Vagina (tissue), 2 donors: Measurements from ENCODE around the gene TLN1. TPM values are rescaled to one million over a fixed set of nuclear protein-coding genes. Genes with fewer than 3 reads are reported as not detected.

ENCODE experiments used
- DNase-seq, 2 donors: peaks; one replicate each; pipeline ENCODE4 v3.0.0-alpha.2; 2017; ENCODE audit errors: extremely low spot score in 2 of 2
- H3K27ac ChIP-seq: fragments of 200-600 bp; sonication (generic); one replicate; pipeline ENCODE4 v1.5.1; 2019
- H3K27me3 ChIP-seq: fragments of 200-600 bp; sonication (generic); one replicate; pipeline ENCODE4 v1.5.1; 2019
- H3K36me3 ChIP-seq, 2 donors: fragments of 200-600 bp; sonication (generic); one replicate each; pipeline ENCODE4 v1.5.1; 2017 to 2019
- H3K4me1 ChIP-seq: fragments of 200-600 bp; sonication (generic); one replicate; pipeline ENCODE4 v1.5.1; 2019
- H3K4me3 ChIP-seq, 2 donors: fragments of 200-600 bp; sonication (generic); 1 replicate in 1 of 2; 2 replicates in 1 of 2; pipeline ENCODE4 v1.5.1; 2016 to 2019
- H3K9me3 ChIP-seq: fragments of 200-600 bp; sonication (generic); one replicate; pipeline ENCODE4 v1.5.1; 2019
- POLR2A ChIP-seq, 2 donors: fragments of 450-650 bp; IDR thresholded peaks; one replicate each; pipeline ENCODE4 v1.6.1; 2017; ENCODE audit warnings: antibody characterized with exemption in 2 of 2, mild to moderate bottlenecking in 2 of 2, moderate library complexity in 2 of 2
- POLR2AphosphoS5 ChIP-seq, 2 donors: sonication (generic); formaldehyde crosslinking; IDR thresholded peaks; one replicate each; pipeline ENCODE4 v1.9.0; 2017; ENCODE audit warnings: antibody characterized with exemption in 2 of 2, mild to moderate bottlenecking in 2 of 2, low read depth in 1 of 2; ENCODE audit not compliant: insufficient read depth in 1 of 2
- intact Hi-C: fragments of 100-400 bp; cut with DNase I; formaldehyde crosslinking; loops from one replicate; pipeline ENCODE4 v1.15.1; 2023
- total RNA-seq: library from RNA; depleted of rRNA; stranded (reverse); fragments of >200 nt; gene quantifications from one replicate; pipeline ENCODE4 v1.2.3, GENCODE V29; 2016
- TF ChIP-seq, protein P1 (sequence below), 3 experiments: fragments of 450-650 bp in 2 of 3; fragments of 200-600 bp in 1 of 3; sonication (generic) in 1 of 3; IDR thresholded peaks; one replicate each; pipeline ENCODE4 v1.5.1; 2017 to 2019; ENCODE audit warnings: antibody characterized with exemption in 3 of 3, mild to moderate bottlenecking in 2 of 3, moderate library complexity in 2 of 3

TLN1 gene
- 268 TPM for total RNA-seq

GRCh38 chr9:35732185-35732799 is at the start of gene TLN1, which contains the start of gene CREB3:
TSS of gene TLN1 (minus strand) at chr9:35732195. CDS start at chr9:35725694, 6,501 bp downstream.
TSS of gene CREB3 (plus strand) at chr9:35732666. CDS start at chr9:35732773, 107 bp downstream.
- intact Hi-C loops, result loop anchor here (5.0 kb wide), 1 partner anchor 125 kb away; the partner anchor contains the start of gene TESK1
- Histone ChIP-seq H3K4me1 (peaks cover 54% of the 10 kb centered on the region), H3K36me3 (peaks cover 0 to 19% of the 10 kb centered on the region in 2 donors), H3K4me3 (peak within 1 kb of the TSS; percentile 84 to 92), H3K27ac (peak within 1 kb of the TSS; percentile 89), H3K27me3 (no peaks in the 10 kb centered on the region), H3K9me3 (no peaks in the 10 kb centered on the region)
- TF ChIP-seq, protein P1, sequence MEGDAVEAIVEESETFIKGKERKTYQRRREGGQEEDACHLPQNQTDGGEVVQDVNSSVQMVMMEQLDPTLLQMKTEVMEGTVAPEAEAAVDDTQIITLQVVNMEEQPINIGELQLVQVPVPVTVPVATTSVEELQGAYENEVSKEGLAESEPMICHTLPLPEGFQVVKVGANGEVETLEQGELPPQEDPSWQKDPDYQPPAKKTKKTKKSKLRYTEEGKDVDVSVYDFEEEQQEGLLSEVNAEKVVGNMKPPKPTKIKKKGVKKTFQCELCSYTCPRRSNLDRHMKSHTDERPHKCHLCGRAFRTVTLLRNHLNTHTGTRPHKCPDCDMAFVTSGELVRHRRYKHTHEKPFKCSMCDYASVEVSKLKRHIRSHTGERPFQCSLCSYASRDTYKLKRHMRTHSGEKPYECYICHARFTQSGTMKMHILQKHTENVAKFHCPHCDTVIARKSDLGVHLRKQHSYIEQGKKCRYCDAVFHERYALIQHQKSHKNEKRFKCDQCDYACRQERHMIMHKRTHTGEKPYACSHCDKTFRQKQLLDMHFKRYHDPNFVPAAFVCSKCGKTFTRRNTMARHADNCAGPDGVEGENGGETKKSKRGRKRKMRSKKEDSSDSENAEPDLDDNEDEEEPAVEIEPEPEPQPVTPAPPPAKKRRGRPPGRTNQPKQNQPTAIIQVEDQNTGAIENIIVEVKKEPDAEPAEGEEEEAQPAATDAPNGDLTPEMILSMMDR (IDR thresholded peaks at IDR 0.05), result no peak
- peak; percentile 26 to 57 for TF ChIP-seq POLR2A (IDR thresholded peaks at IDR 0.05)
- TF ChIP-seq POLR2AphosphoS5 (IDR thresholded peaks at IDR 0.05; ENCODE audit: insufficient read depth in 1 of 2, low read depth in 1 of 2), result peak; percentile 97
- DNase-seq, result peak; percentile 98 to 99

DNA sequence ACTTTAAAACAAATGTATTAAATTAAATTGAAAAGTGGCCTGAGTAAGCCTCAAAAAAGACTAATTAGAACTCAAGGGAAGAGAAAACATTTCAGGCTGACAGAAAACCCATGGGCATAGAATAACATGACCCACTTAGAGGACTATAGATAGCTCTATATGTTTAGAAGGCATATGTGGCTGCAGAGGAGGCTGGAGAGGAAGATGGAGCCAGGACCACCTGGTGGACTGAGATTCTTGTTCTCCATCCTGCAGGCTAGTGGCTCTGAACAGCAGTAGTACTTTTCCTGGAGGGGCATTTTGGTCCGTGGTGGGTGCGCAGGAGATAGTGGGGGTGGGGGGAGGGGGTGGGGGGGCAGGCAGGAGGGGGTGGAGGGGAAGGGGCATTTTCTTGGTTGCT is 49.1 kb upstream of the TLN1 start:
- DNase-seq, result no peak
- no peak overlapping the region for H3K27ac ChIP-seq
- TF ChIP-seq, protein P1 (IDR thresholded peaks at IDR 0.05), result no peak
- TF ChIP-seq POLR2A (IDR thresholded peaks at IDR 0.05), result no peak
- TF ChIP-seq POLR2AphosphoS5 (IDR thresholded peaks at IDR 0.05; ENCODE audit: insufficient read depth in 1 of 2, low read depth in 1 of 2), result no peak
- no peaks in the 10 kb centered on the region for H3K27me3 ChIP-seq
- H3K4me3 ChIP-seq, result no peak overlapping the region
- intact Hi-C loops, result no loop called here
- no peaks in the 10 kb centered on the region for H3K9me3 ChIP-seq
- H3K4me1 ChIP-seq, result no peaks in the 10 kb centered on the region
- H3K36me3 ChIP-seq, result no peaks in the 10 kb centered on the region

DNA sequence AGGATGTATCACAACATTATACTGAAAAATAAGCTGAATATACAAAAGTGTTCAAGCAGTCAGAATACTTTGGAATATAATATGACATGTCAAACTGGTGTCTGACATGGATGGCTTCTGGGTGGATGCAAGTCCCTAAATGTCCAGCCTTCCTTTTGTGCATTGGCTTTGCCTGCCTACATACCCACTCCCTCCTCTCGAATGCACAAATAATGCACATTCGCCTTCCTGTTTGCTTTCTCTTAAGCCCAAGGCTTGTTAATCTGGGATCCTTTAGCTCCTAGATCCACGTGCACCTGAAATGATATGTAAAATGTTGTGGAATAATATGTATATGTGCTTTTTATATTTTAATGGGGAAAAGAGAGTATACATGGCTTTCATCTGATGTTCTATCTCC is 46.5 kb upstream of the TLN1 start:
- intact Hi-C loops, result no loop called here
- no peaks in the 10 kb centered on the region for H3K4me1 ChIP-seq
- no peaks in the 10 kb centered on the region for H3K36me3 ChIP-seq
- H3K27ac ChIP-seq, result no peak overlapping the region
- H3K4me3 ChIP-seq, result no peak overlapping the region
- DNase-seq, result no peak
- H3K9me3 ChIP-seq, result no peaks in the 10 kb centered on the region
- no peaks in the 10 kb centered on the region for H3K27me3 ChIP-seq
- no peak for TF ChIP-seq POLR2A (IDR thresholded peaks at IDR 0.05)
- TF ChIP-seq POLR2AphosphoS5 (IDR thresholded peaks at IDR 0.05; ENCODE audit: insufficient read depth in 1 of 2, low read depth in 1 of 2), result no peak
- TF ChIP-seq, protein P1 (IDR thresholded peaks at IDR 0.05), result no peak

GRCh38 chr9:35776018-35776417 is 44.0 kb upstream of the TLN1 start:
- intact Hi-C loops, result no loop called here
- H3K36me3 ChIP-seq, result no peaks in the 10 kb centered on the region
- TF ChIP-seq POLR2A (IDR thresholded peaks at IDR 0.05) (no peak), POLR2AphosphoS5 (IDR thresholded peaks at IDR 0.05; ENCODE audit: insufficient read depth in 1 of 2, low read depth in 1 of 2) (no peak)
- TF ChIP-seq, protein P1 (IDR thresholded peaks at IDR 0.05), result no peak
- DNase-seq, result no peak
- H3K27me3 ChIP-seq, result no peaks in the 10 kb centered on the region
- no peak overlapping the region for H3K27ac ChIP-seq
- H3K4me3 ChIP-seq, result no peak overlapping the region
- peaks cover 8% of the 10 kb centered on the region for H3K4me1 ChIP-seq
- no peaks in the 10 kb centered on the region for H3K9me3 ChIP-seq

- Histone ChIP-seq H3K27me3 (no peaks in the 10 kb centered on the region), H3K4me1 (peaks cover 13% of the 10 kb centered on the region), H3K36me3 (no peaks in the 10 kb centered on the region), H3K4me3 (no peak overlapping the region), H3K27ac (no peak overlapping the region), H3K9me3 (no peaks in the 10 kb centered on the region)
- DNase-seq, result no peak
- intact Hi-C loops, result no loop called here
- no peak for TF ChIP-seq POLR2AphosphoS5 (IDR thresholded peaks at IDR 0.05; ENCODE audit: insufficient read depth in 1 of 2, low read depth in 1 of 2)
- TF ChIP-seq, protein P1 (IDR thresholded peaks at IDR 0.05), result no peak
- TF ChIP-seq POLR2A (IDR thresholded peaks at IDR 0.05), result no peak
Measured at GRCh38 chr9:35774907-35775635, 43.1 kb upstream of the TLN1 start.
